Cardiac muscle cell (in vitro differentiated cells and primary cell): Measurements from ENCODE around the gene LARP4B. TPM values are rescaled to one million over a fixed set of nuclear protein-coding genes. Genes with fewer than 3 reads are reported as not detected.
A peak's percentile ranks its signal among the peaks of the same experiment; 100 is the strongest.

Source experiments
- DNase-seq, 2 donors: peaks; one replicate each; pipeline versions ENCODE4 v3.0.0 to v3.0.0-alpha.2; 2010 to 2017; ENCODE audit warnings: low read depth in 1 of 2, low spot score in 1 of 2
- H3K27ac ChIP-seq: fragments of 200-600 bp; sonication (generic); 2 replicates; pipeline ENCODE4 v1.5.1; 2016
- H3K27me3 ChIP-seq: fragments of 200-600 bp; sonication (generic); 2 replicates; pipeline ENCODE4 v1.6.0; 2016; ENCODE audit warnings: control low read depth
- H3K36me3 ChIP-seq: fragments of 200-600 bp; sonication (generic); 2 replicates; pipeline ENCODE4 v1.5.1; 2016; ENCODE audit warnings: control low read depth
- H3K4me1 ChIP-seq: fragments of 200-600 bp; sonication (generic); 2 replicates; pipeline ENCODE4 v1.8.1; 2017; ENCODE audit warnings: low read depth, mild to moderate bottlenecking, mixed run types
- H3K4me3 ChIP-seq: fragments of 200-600 bp; sonication (generic); 2 replicates; pipeline ENCODE4 v1.5.1; 2016; ENCODE audit warnings: mild to moderate bottlenecking
- H3K9me3 ChIP-seq: fragments of 200-600 bp; sonication (generic); 2 replicates; pipeline ENCODE4 v1.5.1; 2017; ENCODE audit warnings: low read depth, mild to moderate bottlenecking, control low read depth
- CTCF ChIP-seq: IDR thresholded peaks from 2 replicates; pipeline ENCODE4 v1.5.1; 2012; ENCODE audit warnings: low read depth, mild to moderate bottlenecking, low read length
- polyA plus RNA-seq: library from polyadenylated mRNA; unstranded; fragments of >200 nt; fragmentation: Nextera tagmentation; extraction: Ambion mirVana; gene quantifications from 2 replicates; pipeline ENCODE4 v1.2.1, GENCODE V29; 2016
- total RNA-seq: library from RNA; depleted of rRNA; stranded (reverse); fragments of >200 nt; gene quantifications from 2 replicates; pipeline ENCODE4 v1.2.3, GENCODE V29; 2016

The LARP4B gene
- total and polyA plus RNA-seq, 2 experiments from 2014 or later, result 23.4 to 36.2 TPM

GRCh38 chr10:855079-855478 is 76.4 kb downstream of the LARP4B start:
- TF ChIP-seq CTCF, result no peak
- DNase-seq, result no peak

GRCh38 chr10:853017-853416 is 78.5 kb downstream of the LARP4B start:
- Histone ChIP-seq H3K4me3 (no peak overlapping the region), H3K27ac (no peak overlapping the region), H3K9me3 (no peaks in the 10 kb centered on the region), H3K36me3 (peaks cover 7% of the 10 kb centered on the region), H3K27me3 (no peaks in the 10 kb centered on the region), H3K4me1 (peaks cover 9% of the 10 kb centered on the region)
- TF ChIP-seq CTCF, result no peak
- DNase-seq, result no peak

More at GRCh38 chr10:855079-855478, 76.4 kb downstream of the LARP4B start:
- H3K4me1 ChIP-seq, result peaks cover 9% of the 10 kb centered on the region
- no peaks in the 10 kb centered on the region for H3K9me3 ChIP-seq
- no peak overlapping the region for H3K4me3 ChIP-seq
- no peak overlapping the region for H3K27ac ChIP-seq
- H3K36me3 ChIP-seq, result peaks cover 9% of the 10 kb centered on the region
- no peaks in the 10 kb centered on the region for H3K27me3 ChIP-seq

GRCh38 chr10:852386-852785 is 79.1 kb downstream of the LARP4B start:
- no peaks in the 10 kb centered on the region for H3K27me3 ChIP-seq
- H3K4me3 ChIP-seq, result no peak overlapping the region
- no peak for DNase-seq
- H3K4me1 ChIP-seq, result peaks cover 9% of the 10 kb centered on the region
- H3K27ac ChIP-seq, result no peak overlapping the region
- no peak for TF ChIP-seq CTCF
- no peaks in the 10 kb centered on the region for H3K9me3 ChIP-seq
- H3K36me3 ChIP-seq, result peaks cover 10% of the 10 kb centered on the region

GRCh38 chr10:851901-852300 is 79.6 kb downstream of the LARP4B start:
- Histone ChIP-seq H3K9me3 (no peaks in the 10 kb centered on the region), H3K27me3 (no peaks in the 10 kb centered on the region), H3K27ac (no peak overlapping the region), H3K4me3 (no peak overlapping the region), H3K36me3 (peaks cover 10% of the 10 kb centered on the region), H3K4me1 (peaks cover 9% of the 10 kb centered on the region)
- no peak for DNase-seq
- TF ChIP-seq CTCF, result no peak

- Histone ChIP-seq H3K36me3 (peaks cover 10% of the 10 kb centered on the region), H3K4me1 (no peaks in the 10 kb centered on the region), H3K27ac (no peak overlapping the region), H3K9me3 (no peaks in the 10 kb centered on the region), H3K27me3 (no peaks in the 10 kb centered on the region), H3K4me3 (no peak overlapping the region)
- DNase-seq, result no peak
- TF ChIP-seq CTCF, result no peak
Observed at GRCh38 chr10:850093-850492, 81.4 kb downstream of the LARP4B start.

GRCh38 chr10:847868-848267 is 83.6 kb downstream of the LARP4B start:
- peaks cover 13% of the 10 kb centered on the region for H3K36me3 ChIP-seq
- H3K27me3 ChIP-seq, result no peaks in the 10 kb centered on the region
- H3K9me3 ChIP-seq, result no peaks in the 10 kb centered on the region
- no peak overlapping the region for H3K4me3 ChIP-seq
- peak in 1 of 2 donors; percentile 12 for DNase-seq
- no peaks in the 10 kb centered on the region for H3K4me1 ChIP-seq
- TF ChIP-seq CTCF, result peak; percentile 16
- no peak overlapping the region for H3K27ac ChIP-seq
